Amygdala (tissue), 56 donors: Measurements from ENCODE around the gene C2orf92.
A peak's percentile ranks its signal among the peaks of the same experiment; 100 is the strongest.

Source experiments
- DNase-seq, 56 donors: peaks; one replicate each; lab custom pipeline; 2025; lab: John Stamatoyannopoulos, UW

C2orf92 gene

GRCh38 chr2:97724946-97725688, 55.6 kb downstream of the C2orf92 start:
- no peak for DNase-seq

GRCh38 chr2:97726261-97727064, 57.0 kb downstream of the C2orf92 start:
- no peak for DNase-seq

- no peak for DNase-seq
These were observed 57.8 kb downstream of the C2orf92 start for GRCh38 chr2:97727296-97727695.

- peak in 5 of 56 donors; percentile 3 to 45 (median 9) for DNase-seq
These were observed 58.7 kb downstream of the C2orf92 start for GRCh38 chr2:97728091-97728731.

GRCh38 chr2:97730245-97730644, 60.7 kb downstream of the C2orf92 start:
- DNase-seq, result no peak

- DNase-seq, result no peak
These were observed 61.9 kb downstream of the C2orf92 start for GRCh38 chr2:97731274-97732020.

- no peak for DNase-seq
These were observed 63.2 kb downstream of the C2orf92 start for GRCh38 chr2:97732436-97733340.

GRCh38 chr2:97733341-97734035, 64.0 kb downstream of the C2orf92 start:
- DNase-seq, result no peak

GRCh38 chr2:97734061-97735051, 64.8 kb downstream of the C2orf92 start:
- DNase-seq, result no peak

- no peak for DNase-seq
These were observed 65.6 kb downstream of the C2orf92 start for GRCh38 chr2:97735161-97735561.

- no peak for DNase-seq
These were observed 66.7 kb downstream of the C2orf92 start for GRCh38 chr2:97736185-97736584.

- DNase-seq, result no peak
These were observed 67.3 kb downstream of the C2orf92 start for GRCh38 chr2:97736608-97737330.

GRCh38 chr2:97737421-97738178, 68.1 kb downstream of the C2orf92 start:
- no peak for DNase-seq

GRCh38 chr2:97738179-97739019, 68.9 kb downstream of the C2orf92 start:
- DNase-seq, result no peak
